SK-N-SH (cell line): ENCODE measurements around the gene ADK. TPM values are rescaled to one million over a fixed set of nuclear protein-coding genes. Genes with fewer than 3 reads are reported as not detected.
"Not testable (repeated sequence)": the region's sequence is repeated elsewhere in the genome, so short reads cannot be mapped to it uniquely, and the experiment has no call there.

Experiments
- CTCF ChIA-PET: fragments of 300-600, 350-600 bp; formaldehyde crosslinking; extraction: SDS; loops from one replicate; lab custom pipeline; 2021; lab: Yijun Ruan, JAX
- POLR2A ChIA-PET: fragments of 350-600 bp; sonication (Branson Sonifier 250); formaldehyde crosslinking; extraction: SDS; loops from one replicate; lab custom pipeline; 2020; ENCODE audit warnings: antibody characterized with exemption, inconsistent platforms; lab: Yijun Ruan, JAX
- DNase-seq: peaks from one replicate; pipeline ENCODE4 v3.0.0; 2012
- H2AFZ ChIP-seq: fragments of 200-600 bp; sonication (generic); 2 replicates; pipeline ENCODE4 v1.8.1; 2016; ENCODE audit warnings: antibody characterized with exemption, mild to moderate bottlenecking, low read depth
- H3F3A ChIP-seq: fragments of 200-600 bp; sonication (generic); replicated peaks from 2 replicates; pipeline ENCODE3; 2016; ENCODE audit warnings: antibody characterized with exemption, mild to moderate bottlenecking; ENCODE audit not compliant: insufficient read depth
- H3K27ac ChIP-seq, 2 experiments: fragments of 200-500 bp in 1 of 2; fragments of 200-600 bp in 1 of 2; sonication (Bioruptor generic) in 1 of 2; sonication (generic), shearing (Covaris generic) in 1 of 2; 2 replicates each; pipeline versions ENCODE4 v1.5.1 to v1.6.1; 2014 to 2016; ENCODE audit warnings: low read depth in 2 of 2, inconsistent platforms in 1 of 2, low read length in 1 of 2, mild to moderate bottlenecking in 1 of 2, mixed read lengths in 1 of 2
- H3K27me3 ChIP-seq: fragments of 200-600 bp; sonication (generic), shearing (Covaris generic); 2 replicates; pipeline ENCODE4 v1.6.1; 2016; ENCODE audit warnings: mixed run types; ENCODE audit not compliant: insufficient read depth
- H3K36me3 ChIP-seq, 2 experiments: fragments of 200-500 bp in 1 of 2; fragments of 200-600 bp in 1 of 2; sonication (Bioruptor generic) in 1 of 2; sonication (generic) in 1 of 2; replicated peaks in 1 of 2; 2 replicates each; pipeline versions ENCODE3 to v1.5.1; 2014 to 2016; ENCODE audit warnings: low read length in 1 of 2, mild to moderate bottlenecking in 1 of 2; ENCODE audit not compliant: insufficient read depth in 2 of 2, control insufficient read depth in 1 of 2
- H3K4me1 ChIP-seq, 2 experiments: fragments of 200-500 bp in 1 of 2; fragments of 200-600 bp in 1 of 2; sonication (Bioruptor generic) in 1 of 2; sonication (generic), shearing (Covaris generic) in 1 of 2; 2 replicates each; pipeline versions ENCODE4 v1.5.1 to v1.6.1; 2014 to 2016; ENCODE audit warnings: low read depth in 1 of 2, low read length in 1 of 2, mixed run types in 1 of 2; ENCODE audit not compliant: insufficient read depth in 2 of 2, control insufficient read depth in 1 of 2
- H3K4me2 ChIP-seq: fragments of 200-600 bp; sonication (generic), shearing (Covaris generic); 2 replicates; pipeline ENCODE4 v1.6.1; 2017; ENCODE audit warnings: mixed run types
- H3K4me3 ChIP-seq, 2 experiments: fragments of 200-500 bp in 1 of 2; fragments of 200-600 bp in 1 of 2; sonication (Bioruptor generic) in 1 of 2; sonication (generic), shearing (Covaris generic) in 1 of 2; 2 replicates each; pipeline versions ENCODE4 v1.5.1 to v1.8.1; 2014 to 2016; ENCODE audit warnings: low read depth in 2 of 2, inconsistent platforms in 1 of 2, low read length in 1 of 2, mild to moderate bottlenecking in 1 of 2, mixed read lengths in 1 of 2, moderate library complexity in 1 of 2
- H3K79me2 ChIP-seq: fragments of 200-600 bp; sonication (generic); 2 replicates; pipeline ENCODE4 v1.8.1; 2017; ENCODE audit warnings: mild to moderate bottlenecking; ENCODE audit not compliant: insufficient read depth
- H3K9ac ChIP-seq: fragments of 200-600 bp; sonication (generic); 2 replicates; pipeline ENCODE4 v1.6.1; 2017; ENCODE audit warnings: mixed run types
- H3K9me2 ChIP-seq: fragments of 200-600 bp; sonication (generic); 2 replicates; pipeline ENCODE4 v1.6.1; 2017; ENCODE audit warnings: mixed run types
- H3K9me3 ChIP-seq: fragments of 200-600 bp; sonication (generic); 2 replicates; pipeline ENCODE4 v1.6.1; 2017; ENCODE audit warnings: mixed run types, mild to moderate bottlenecking, moderate library complexity
- H4K20me1 ChIP-seq: fragments of 200-600 bp; sonication (generic); 2 replicates; pipeline ENCODE4 v1.6.1; 2017; ENCODE audit warnings: mild to moderate bottlenecking, mixed run types; ENCODE audit not compliant: insufficient read depth
- ELF1 ChIP-seq: IDR thresholded peaks from 2 replicates; pipeline ENCODE4 v1.4.0; 2012
- FOSL2 ChIP-seq: IDR thresholded peaks from 2 replicates; pipeline ENCODE4 v1.4.0; 2012; ENCODE audit warnings: low read depth, mild to moderate bottlenecking, moderate library complexity, borderline replicate concordance
- FOXJ3 ChIP-seq: sonication (generic); formaldehyde crosslinking; IDR thresholded peaks from 2 replicates; pipeline ENCODE4 v1.5.1; 2020; ENCODE audit warnings: mild to moderate bottlenecking, missing genetic modification reagents
- JUND ChIP-seq: IDR thresholded peaks from 2 replicates; pipeline ENCODE4 v1.4.0; 2012
- MAX ChIP-seq: IDR thresholded peaks from 2 replicates; pipeline ENCODE4 v1.4.0; 2012; ENCODE audit warnings: low read depth
- MXI1 ChIP-seq: IDR thresholded peaks from 2 replicates; pipeline ENCODE4 v1.6.1; 2012; ENCODE audit warnings: mild to moderate bottlenecking, low read depth, low read length, improper control_type of control experiment
- NRF1 ChIP-seq: IDR thresholded peaks from 2 replicates; pipeline ENCODE4 v1.6.1; 2012; ENCODE audit warnings: low read depth, mild to moderate bottlenecking, low read length
- PBX3 ChIP-seq: IDR thresholded peaks from 2 replicates; pipeline ENCODE4; 2012
- RAD21 ChIP-seq: IDR thresholded peaks from 2 replicates; pipeline ENCODE4 v1.6.1; 2012; ENCODE audit warnings: mild to moderate bottlenecking, low read length
- RXRA ChIP-seq: IDR thresholded peaks from 2 replicates; pipeline ENCODE4 v1.4.0; 2012; ENCODE audit warnings: low read depth, mild to moderate bottlenecking, borderline replicate concordance
- SIN3A ChIP-seq: IDR thresholded peaks from 2 replicates; pipeline ENCODE4 v1.6.1; 2012; ENCODE audit warnings: low read depth, mild to moderate bottlenecking, low read length, moderate library complexity, borderline replicate concordance
- TAF1 ChIP-seq: IDR thresholded peaks from 2 replicates; pipeline ENCODE4 v1.6.1; 2012; ENCODE audit warnings: low read depth, mild to moderate bottlenecking, low read length, moderate library complexity, borderline replicate concordance
- TCF12 ChIP-seq: IDR thresholded peaks from 2 replicates; pipeline ENCODE4 v1.4.0; 2012
- TEAD4 ChIP-seq: IDR thresholded peaks from 2 replicates; pipeline ENCODE4 v1.4.0; 2012; ENCODE audit warnings: mild to moderate bottlenecking, borderline replicate concordance; ENCODE audit not compliant: insufficient read depth
- YY1 ChIP-seq: IDR thresholded peaks from 2 replicates; pipeline ENCODE4 v1.4.0; 2012; ENCODE audit warnings: low read depth, mild to moderate bottlenecking
- ZBTB33 ChIP-seq: IDR thresholded peaks from 2 replicates; pipeline ENCODE4 v1.4.0; 2012; ENCODE audit warnings: low read depth, borderline replicate concordance
- WGBS: methylation state at CpG from one replicate; pipeline ENCODE4 v1.1.6; 2017; ENCODE audit warnings: low lambda C conversion rate; 5-methylcytosine and 5-hydroxymethylcytosine counted together
- polyA plus RNA-seq, 3 experiments: library from polyadenylated mRNA; depleted of rRNA; stranded (reverse); fragments of >200 nt; gene quantifications; 2 replicates each; pipeline ENCODE4 v1.2.3, GENCODE V29; 2012

The ADK gene
- polyA plus RNA-seq, 1 of the 3 experiments (the other 2 are of a cell fraction) = 25.1 TPM

- H3K4me3 ChIP-seq, H3K79me2 ChIP-seq, H3K27me3 ChIP-seq, H3F3A ChIP-seq, H3K27ac ChIP-seq, H3K36me3 ChIP-seq, H3K9ac ChIP-seq, H2AFZ ChIP-seq, H3K4me2 ChIP-seq, CTCF ChIA-PET, POLR2A ChIA-PET, H3K9me3 ChIP-seq, H3K9me2 ChIP-seq, DNase-seq, H4K20me1 ChIP-seq: not testable (repeated sequence)
- 92% methylated on average over 3 of the region's 3 CpGs for WGBS
- peaks cover under 1 to 16% of the 10 kb centered on the region in 2 experiments; a peak in 2 of 4 replicates for H3K4me1 ChIP-seq
Measured at GRCh38 chr10:74496276-74496675, 345.3 kb downstream of the ADK start.

- H3K27ac ChIP-seq, DNase-seq, H3K4me2 ChIP-seq, CTCF ChIA-PET, H2AFZ ChIP-seq, H3K79me2 ChIP-seq, H3K9me3 ChIP-seq, H3K9me2 ChIP-seq, H3K9ac ChIP-seq, H3K27me3 ChIP-seq, H3K36me3 ChIP-seq, H3K4me3 ChIP-seq, H4K20me1 ChIP-seq, POLR2A ChIA-PET: not testable (repeated sequence)
- peaks cover 27% of the 10 kb centered on the region for H3F3A ChIP-seq
- peaks cover 5 to 39% of the 10 kb centered on the region in 2 experiments; a peak in 3 of 4 replicates for H3K4me1 ChIP-seq
Measured at GRCh38 chr10:74498664-74499063, 347.6 kb downstream of the ADK start.

- H3K27ac ChIP-seq = peak overlapping the region in 1 of 2 experiments; percentile 76; a peak in 3 of 4 replicates
- no peaks in the 10 kb centered on the region for H3K9me3 ChIP-seq
- peaks cover 5 to 45% of the 10 kb centered on the region in 2 experiments; a peak in 3 of 4 replicates for H3K4me1 ChIP-seq
- no peak overlapping the region for H3K9ac ChIP-seq
- CTCF ChIA-PET = no interaction called here
- H3K4me2 ChIP-seq = peak overlapping the region; percentile 39; the same call in 1 of the 2 replicates
- no peaks in the 10 kb centered on the region for H4K20me1 ChIP-seq
- no peak overlapping the region for H2AFZ ChIP-seq
- no peak for TF ChIP-seq TCF12
- no peak for TF ChIP-seq MXI1
- TF ChIP-seq ZBTB33 = no peak
- TF ChIP-seq NRF1 = no peak
- no peak for TF ChIP-seq TAF1
- TF ChIP-seq SIN3A = no peak
- no peak for TF ChIP-seq FOSL2
- no peak for TF ChIP-seq RXRA
- no peak for TF ChIP-seq PBX3
- TF ChIP-seq FOXJ3 = no peak
- TF ChIP-seq YY1 = no peak
- no peak for TF ChIP-seq MAX
- TF ChIP-seq TEAD4 = no peak
- no peak for TF ChIP-seq RAD21
- TF ChIP-seq ELF1 = no peak
- TF ChIP-seq JUND = no peak
- TF ChIP-seq, all 33 proteins: peak for 0
- Histone ChIP-seq H3K79me2 (no peaks in the 10 kb centered on the region), H3K9me2 (no peaks in the 10 kb centered on the region), H3K36me3 (no peaks in the 10 kb centered on the region), H3F3A (peaks cover 38% of the 10 kb centered on the region), H3K4me3 (no peak overlapping the region), H3K27me3 (no peaks in the 10 kb centered on the region)
- no peak for DNase-seq
- WGBS = 91% methylated on average over 4 of the region's 4 CpGs
- POLR2A ChIA-PET = interaction anchor here (0.7 kb wide), 1 partner anchor 62 kb away, joined by 4 read pairs; no protein-coding TSS in a partner anchor
Measured at GRCh38 chr10:74500026-74500704, 349.1 kb downstream of the ADK start.
